GM12878 (cell line): ENCODE measurements around the gene SERPINE1. TPM values are rescaled to one million over a fixed set of nuclear protein-coding genes. Genes with fewer than 3 reads are reported as not detected.

ENCODE experiments used
- ATAC-seq: fragments of 200-7000 bp; cut with Tn5 transposase; 3 replicates; pipeline ENCODE4 v1.9.1; 2020; ENCODE audit warnings: mild to moderate bottlenecking, moderate library complexity
- BruUV-seq: library from RNA; stranded (reverse); fragments of 400-500 nt; replicated peaks from 2 replicates; lab custom pipeline; 2021; lab: Mats Ljungman, UMichigan
- CTCF ChIA-PET: fragments of 300-600 bp; sonication (Branson Sonifier 250); formaldehyde crosslinking; extraction: SDS; loops from one replicate; lab custom pipeline; 2021; ENCODE audit warnings: inconsistent platforms; lab: Yijun Ruan, JAX
- POLR2A ChIA-PET: fragments of 350-600 bp; formaldehyde crosslinking; extraction: SDS; loops from one replicate; lab custom pipeline; 2021; ENCODE audit warnings: inconsistent platforms; lab: Charles Lee
- RAD21 ChIA-PET: fragments of 300-600 bp; sonication (Branson Sonifier 250); formaldehyde crosslinking; loops from one replicate; lab custom pipeline; 2023; ENCODE audit warnings: antibody characterized with exemption; ENCODE audit not compliant: unreplicated experiment; lab: Charles Lee
- SMC1A ChIA-PET: fragments of 300-600 bp; sonication (Branson Sonifier 250); formaldehyde crosslinking; loops from one replicate; lab custom pipeline; 2023; ENCODE audit not compliant: unreplicated experiment, uncharacterized antibody; lab: Charles Lee
- DNase-seq: peaks from one replicate; pipeline ENCODE4 v3.0.0-alpha.2; 2011; ENCODE audit warnings: low read depth, low spot score
- FAIRE-seq: peaks from 3 replicates; lab custom pipeline; 2011; peaks lifted over from hg19 to GRCh38; lab: Jason Lieb, UNC
- H2AFZ ChIP-seq: 2 replicates; pipeline ENCODE4 v1.6.0; 2011; ENCODE audit warnings: low read depth, low read length, control low read depth; ENCODE audit not compliant: control insufficient read depth
- H3K27ac ChIP-seq: 2 replicates; pipeline ENCODE4 v1.5.1; 2011; ENCODE audit warnings: control low read depth; ENCODE audit not compliant: control insufficient read depth, insufficient read depth
- H3K27me3 ChIP-seq, 2 experiments: replicated peaks in 1 of 2; 2 replicates each; pipeline versions ENCODE4 v1.6.0 to v1.6.1; 2011; ENCODE audit warnings: low read length in 1 of 2; ENCODE audit not compliant: control insufficient read depth in 2 of 2, insufficient read depth in 2 of 2
- H3K36me3 ChIP-seq, 2 experiments: 2 replicates each; pipeline ENCODE4 v1.5.1; 2011; ENCODE audit warnings: low read length in 1 of 2; ENCODE audit not compliant: control insufficient read depth in 2 of 2, insufficient read depth in 2 of 2
- H3K4me1 ChIP-seq: 2 replicates; pipeline ENCODE4 v1.6.1; 2011; ENCODE audit warnings: mild to moderate bottlenecking, low read length, moderate library complexity, mixed read lengths; ENCODE audit not compliant: control insufficient read depth, insufficient read depth
- H3K4me2 ChIP-seq: 2 replicates; pipeline ENCODE4 v1.6.0; 2011; ENCODE audit warnings: control low read depth; ENCODE audit not compliant: control insufficient read depth, insufficient read depth
- H3K4me3 ChIP-seq: fragments of 200-600 bp; sonication (generic); 2 replicates; pipeline ENCODE4 v1.5.1; 2016
- H3K79me2 ChIP-seq: 2 replicates; pipeline ENCODE4 v1.6.0; 2011; ENCODE audit warnings: low read length; ENCODE audit not compliant: control insufficient read depth, insufficient read depth
- H3K9ac ChIP-seq: 2 replicates; pipeline ENCODE4 v1.8.0; 2011; ENCODE audit warnings: low read length, control low read depth, mixed read lengths; ENCODE audit not compliant: control insufficient read depth, insufficient read depth
- H3K9me3 ChIP-seq: replicated peaks from 3 replicates; pipeline ENCODE4 v1.5.1; 2011; ENCODE audit warnings: mild to moderate bottlenecking, low read length; ENCODE audit not compliant: control insufficient read depth, insufficient read depth
- H4K20me1 ChIP-seq: 2 replicates; pipeline ENCODE4 v1.6.0; 2011; ENCODE audit not compliant: control insufficient read depth, insufficient read depth
- CEBPZ ChIP-seq: fragments of 150-350 bp; IDR thresholded peaks from 2 replicates; pipeline ENCODE4 v1.6.1; 2016; ENCODE audit warnings: low read depth, low read length
- WGBS: methylation state at CpG from one replicate; pipeline ENCODE4 v1.1.6; 2016; ENCODE audit warnings: low lambda C conversion rate; ENCODE audit not compliant: insufficient replicate concordance, insufficient coverage; ENCODE audit errors: missing lambda C conversion rate; 5-methylcytosine and 5-hydroxymethylcytosine counted together
- in situ Hi-C: fragments of 300-500 bp; cut with MboI; formaldehyde crosslinking; loops from 9 replicates; pipeline ENCODE4 v1.14.3; 2018; ENCODE audit warnings: mixed read lengths
- intact Hi-C: fragments of 100-400 bp; cut with micrococcal nuclease; formaldehyde crosslinking; loops from one replicate; pipeline ENCODE4 v1.14.2; 2022; ENCODE audit not compliant: unreplicated experiment
- polyA plus RNA-seq, 11 experiments: library from polyadenylated mRNA; depleted of rRNA in 4 of 11; unstranded in 6 of 11; stranded (reverse) in 5 of 11; fragments of >200 nt; fragmentation: Nextera tagmentation in 4 of 11; fragmentation: Illumina TruSeq in 1 of 11; extraction: Ambion mirVana in 4 of 11; extraction: Trizol in 1 of 11; gene quantifications; 1 replicate in 1 of 11; 2 replicates in 10 of 11; pipeline versions ENCODE4 v1.2.1 to v1.2.3, GENCODE V29; 2011 to 2016; ENCODE audit warnings: inconsistent platforms in 2 of 11, missing spikeins in 2 of 11, low read depth in 1 of 11
- total RNA-seq, 4 experiments: library from RNA; depleted of rRNA in 3 of 4; stranded (reverse); fragments of >200 nt in 3 of 4; fragmentation: Illumina TruSeq in 1 of 4; extraction: Trizol in 1 of 4; gene quantifications; 2 replicates each; pipeline versions ENCODE4 v1.2.1 to v1.2.3, GENCODE V29; 2013 to 2021

SERPINE1 gene
- total and polyA plus RNA-seq, 10 of the 15 experiments (the other 5 are each of a cell fraction or from before 2014, with no cell fraction given), result 0.20 to 2.4 (median 0.44) TPM

- no peak overlapping the region for H2AFZ ChIP-seq
- no peaks in the 10 kb centered on the region for H3K36me3 ChIP-seq
- H3K79me2 ChIP-seq, result no peaks in the 10 kb centered on the region
- peaks cover 26% of the 10 kb centered on the region for H3K4me1 ChIP-seq
- no TSS peak for BruUV-seq
- H3K27ac ChIP-seq, result no peak overlapping the region
- H4K20me1 ChIP-seq, result no peaks in the 10 kb centered on the region
- no peak for TF ChIP-seq CEBPZ
- intact Hi-C loops (loop anchor here (5.0 kb wide), 1 partner anchor 36 kb away; the partner anchor contains the start of gene TRIM56), in situ Hi-C loops (no loop called here)
- ChIA-PET CTCF (interaction anchor here (1.2 to 3.4 kb wide), 11 partner anchors 10 to 159 kb away, joined by 3 to 16 read pairs (median 8); no protein-coding TSS in a partner anchor), SMC1A (interaction anchor here (1.3 to 2.9 kb wide), 5 partner anchors 10 to 46 kb away, joined by 3 to 13 read pairs (median 9); no protein-coding TSS in a partner anchor), POLR2A (interaction anchor here (1.2 to 3.4 kb wide), 4 partner anchors 10 to 38 kb away, joined by 5 to 24 read pairs (median 15); partner anchors contain the start of gene TRIM56), RAD21 (interaction anchor here (0.9 to 1.9 kb wide), 7 partner anchors 12 to 69 kb away, joined by 3 to 7 read pairs (median 3); no protein-coding TSS in a partner anchor)
- no peaks in the 10 kb centered on the region for H3K9me3 ChIP-seq
- no peak overlapping the region for H3K9ac ChIP-seq
- no peak overlapping the region for H3K4me2 ChIP-seq
- H3K4me3 ChIP-seq, result no peak overlapping the region
- H3K27me3 ChIP-seq, result no peaks in the 10 kb centered on the region
- ATAC-seq, result no peak
- FAIRE-seq, result no peak
- 56% methylated on average over 2 of the region's 3 CpGs for WGBS
- no peak for DNase-seq
Observed at GRCh38 chr7:101123703-101124068, 3.2 kb upstream of the SERPINE1 start.
